HG03060 (cell line): ENCODE results near the gene CCDC91.

Source experiments
- ATAC-seq: cut with Tn5 transposase; IDR thresholded peaks from one replicate; pipeline ENCODE4 v1.9.1; 2021; ENCODE audit warnings: low read depth, moderate number of reproducible peaks; ENCODE audit not compliant: unreplicated experiment

Gene CCDC91

GRCh38 chr12:28569698-28570411 is 379.6 kb downstream of the CCDC91 start:
- ATAC-seq, result no peak

GRCh38 chr12:28570811-28571210 is 380.6 kb downstream of the CCDC91 start:
- no peak for ATAC-seq

GRCh38 chr12:28574746-28575592 is 384.7 kb downstream of the CCDC91 start:
- ATAC-seq, result no peak

GRCh38 chr12:28575593-28576205 is 385.4 kb downstream of the CCDC91 start:
- ATAC-seq, result no peak

- ATAC-seq, result no peak
These were observed 388.1 kb downstream of the CCDC91 start for GRCh38 chr12:28578361-28578760.

GRCh38 chr12:28578833-28579252 is 388.6 kb downstream of the CCDC91 start:
- no peak for ATAC-seq

GRCh38 chr12:28582672-28583376 is 392.6 kb downstream of the CCDC91 start:
- no peak for ATAC-seq

GRCh38 chr12:28583701-28584261 is 393.5 kb downstream of the CCDC91 start:
- no peak for ATAC-seq

GRCh38 chr12:28585146-28585545 is 394.9 kb downstream of the CCDC91 start:
- ATAC-seq, result no peak

- no peak for ATAC-seq
These were observed 396.2 kb downstream of the CCDC91 start for GRCh38 chr12:28586481-28586880.

GRCh38 chr12:28591831-28592230 is 401.6 kb downstream of the CCDC91 start:
- ATAC-seq, result no peak
